Measurements from ENCODE around the gene EVA1A.
"Not testable (repeated sequence)": the region's sequence is repeated elsewhere in the genome, so short reads cannot be mapped to it uniquely, and the experiment has no call there.

The EVA1A gene

GRCh38 chr2:75491129-75491753, 69.5 kb downstream of the EVA1A start:
- no peak overlapping the region for H3K4me3 ChIP-seq (ENCODE audit: control insufficient read depth in 1 of 7, extremely low read depth in 1 of 7, insufficient read depth in 4 of 7, low read depth in 2 of 7, low read length in 6 of 7)
- ChIA-PET POLR2A (no interaction called here), CTCF (no interaction called here)
- DNase-seq = peak in 1 of 3 donors; percentile 3
- H3K27ac ChIP-seq (ENCODE audit: insufficient read depth in 1 of 2, low read depth in 1 of 2, low read length in 2 of 2, poor library complexity in 1 of 2, severe bottlenecking in 2 of 2) = no peak overlapping the region
- H3K27me3 ChIP-seq (replicated peaks in 2 of 5; ENCODE audit: control insufficient read depth in 4 of 5, insufficient read depth in 5 of 5, low read length in 4 of 5) = peaks cover 0 to 2% (median 0%) of the 10 kb centered on the region in 5 experiments
- H3K4me1 ChIP-seq (ENCODE audit: control extremely low read depth in 1 of 4, control insufficient read depth in 4 of 4, insufficient read depth in 4 of 4, low read length in 3 of 4) = no peaks in the 10 kb centered on the region
- H3K36me3 ChIP-seq (ENCODE audit: control insufficient read depth in 4 of 4, insufficient read depth in 4 of 4, low read length in 3 of 4) = no peaks in the 10 kb centered on the region
- H3K9me3 ChIP-seq (ENCODE audit: control extremely low read depth in 1 of 5, control insufficient read depth in 4 of 5, insufficient read depth in 2 of 5, low read depth in 1 of 5, low read length in 4 of 5) = peaks cover 0 to 1% (median 0%) of the 10 kb centered on the region in 5 experiments
- 43% methylated on average over 4 of the region's 4 CpGs for WGBS (ENCODE audit: insufficient coverage)

- Histone ChIP-seq H3K27ac (ENCODE audit: insufficient read depth in 1 of 2, low read depth in 1 of 2, low read length in 2 of 2, poor library complexity in 1 of 2, severe bottlenecking in 2 of 2) (no peak overlapping the region), H3K4me1 (ENCODE audit: control extremely low read depth in 1 of 4, control insufficient read depth in 4 of 4, insufficient read depth in 4 of 4, low read length in 3 of 4) (no peaks in the 10 kb centered on the region), H3K9me3 (ENCODE audit: control extremely low read depth in 1 of 5, control insufficient read depth in 4 of 5, insufficient read depth in 2 of 5, low read depth in 1 of 5, low read length in 4 of 5) (peaks cover 0 to 1% (median 0%) of the 10 kb centered on the region in 5 experiments), H3K4me3 (ENCODE audit: control insufficient read depth in 1 of 7, extremely low read depth in 1 of 7, insufficient read depth in 4 of 7, low read depth in 2 of 7, low read length in 6 of 7) (no peak overlapping the region), H3K36me3 (ENCODE audit: control insufficient read depth in 4 of 4, insufficient read depth in 4 of 4, low read length in 3 of 4) (no peaks in the 10 kb centered on the region), H3K27me3 (replicated peaks in 2 of 5; ENCODE audit: control insufficient read depth in 4 of 5, insufficient read depth in 5 of 5, low read length in 4 of 5) (peaks cover 0 to 2% (median 0%) of the 10 kb centered on the region in 5 experiments)
- ChIA-PET CTCF (no interaction called here), POLR2A (no interaction called here)
- 94% methylated on average over 2 of the region's 2 CpGs for WGBS (ENCODE audit: insufficient coverage)
- DNase-seq = no peak
These were observed 71.0 kb downstream of the EVA1A start for GRCh38 chr2:75489721-75490120.

GRCh38 chr2:75488157-75488556, 72.6 kb downstream of the EVA1A start:
- Histone ChIP-seq H3K9me3 (ENCODE audit: control extremely low read depth in 1 of 5, control insufficient read depth in 4 of 5, insufficient read depth in 2 of 5, low read depth in 1 of 5, low read length in 4 of 5) (peaks cover 0 to 1% (median 0%) of the 10 kb centered on the region in 5 experiments), H3K27me3 (replicated peaks in 2 of 5; ENCODE audit: control insufficient read depth in 4 of 5, insufficient read depth in 5 of 5, low read length in 4 of 5) (peaks cover 0 to 2% (median 0%) of the 10 kb centered on the region in 5 experiments), H3K4me3 (ENCODE audit: control insufficient read depth in 1 of 7, extremely low read depth in 1 of 7, insufficient read depth in 4 of 7, low read depth in 2 of 7, low read length in 6 of 7) (no peak overlapping the region), H3K36me3 (ENCODE audit: control insufficient read depth in 4 of 4, insufficient read depth in 4 of 4, low read length in 3 of 4) (no peaks in the 10 kb centered on the region), H3K4me1 (ENCODE audit: control extremely low read depth in 1 of 4, control insufficient read depth in 4 of 4, insufficient read depth in 4 of 4, low read length in 3 of 4) (no peaks in the 10 kb centered on the region), H3K27ac (ENCODE audit: insufficient read depth in 1 of 2, low read depth in 1 of 2, low read length in 2 of 2, poor library complexity in 1 of 2, severe bottlenecking in 2 of 2) (no peak overlapping the region)
- CTCF ChIA-PET = no interaction called here
- POLR2A ChIA-PET = no interaction called here
- no CpG with 5 or more reads among the region's 1 CpG for WGBS (ENCODE audit: insufficient coverage)
- no peak for DNase-seq

GRCh38 chr2:75486735-75487134, 74.0 kb downstream of the EVA1A start:
- H3K36me3 ChIP-seq (ENCODE audit: control insufficient read depth in 4 of 4, insufficient read depth in 4 of 4, low read length in 3 of 4); CTCF ChIA-PET; H3K9me3 ChIP-seq (ENCODE audit: control extremely low read depth in 1 of 5, control insufficient read depth in 4 of 5, insufficient read depth in 2 of 5, low read depth in 1 of 5, low read length in 4 of 5); POLR2A ChIA-PET; H3K4me3 ChIP-seq (ENCODE audit: control insufficient read depth in 1 of 7, extremely low read depth in 1 of 7, insufficient read depth in 4 of 7, low read depth in 2 of 7, low read length in 6 of 7); H3K4me1 ChIP-seq (ENCODE audit: control extremely low read depth in 1 of 4, control insufficient read depth in 4 of 4, insufficient read depth in 4 of 4, low read length in 3 of 4); H3K27me3 ChIP-seq (replicated peaks in 2 of 5; ENCODE audit: control insufficient read depth in 4 of 5, insufficient read depth in 5 of 5, low read length in 4 of 5); H3K27ac ChIP-seq (ENCODE audit: insufficient read depth in 1 of 2, low read depth in 1 of 2, low read length in 2 of 2, poor library complexity in 1 of 2, severe bottlenecking in 2 of 2); DNase-seq: not testable (repeated sequence)
- 96% methylated on average over 2 of the region's 2 CpGs for WGBS (ENCODE audit: insufficient coverage)

GRCh38 chr2:75484840-75485239, 75.9 kb downstream of the EVA1A start:
- H3K36me3 ChIP-seq (ENCODE audit: control insufficient read depth in 4 of 4, insufficient read depth in 4 of 4, low read length in 3 of 4) = no peaks in the 10 kb centered on the region
- peaks cover 0 to 2% (median 2%) of the 10 kb centered on the region in 5 experiments for H3K27me3 ChIP-seq (replicated peaks in 2 of 5; ENCODE audit: control insufficient read depth in 4 of 5, insufficient read depth in 5 of 5, low read length in 4 of 5)
- no CpG with 5 or more reads among the region's 1 CpG for WGBS (ENCODE audit: insufficient coverage)
- CTCF ChIA-PET = no interaction called here
- no peak overlapping the region for H3K4me3 ChIP-seq (ENCODE audit: control insufficient read depth in 1 of 7, extremely low read depth in 1 of 7, insufficient read depth in 4 of 7, low read depth in 2 of 7, low read length in 6 of 7)
- H3K27ac ChIP-seq (ENCODE audit: insufficient read depth in 1 of 2, low read depth in 1 of 2, low read length in 2 of 2, poor library complexity in 1 of 2, severe bottlenecking in 2 of 2) = no peak overlapping the region
- H3K4me1 ChIP-seq (ENCODE audit: control extremely low read depth in 1 of 4, control insufficient read depth in 4 of 4, insufficient read depth in 4 of 4, low read length in 3 of 4) = no peaks in the 10 kb centered on the region
- POLR2A ChIA-PET = no interaction called here
- DNase-seq = no peak
- peaks cover 0 to 1% (median 0%) of the 10 kb centered on the region in 5 experiments for H3K9me3 ChIP-seq (ENCODE audit: control extremely low read depth in 1 of 5, control insufficient read depth in 4 of 5, insufficient read depth in 2 of 5, low read depth in 1 of 5, low read length in 4 of 5)

GRCh38 chr2:75483878-75484277, 76.9 kb downstream of the EVA1A start:
- Histone ChIP-seq H3K36me3 (ENCODE audit: control insufficient read depth in 4 of 4, insufficient read depth in 4 of 4, low read length in 3 of 4) (no peaks in the 10 kb centered on the region), H3K4me1 (ENCODE audit: control extremely low read depth in 1 of 4, control insufficient read depth in 4 of 4, insufficient read depth in 4 of 4, low read length in 3 of 4) (no peaks in the 10 kb centered on the region), H3K9me3 (ENCODE audit: control extremely low read depth in 1 of 5, control insufficient read depth in 4 of 5, insufficient read depth in 2 of 5, low read depth in 1 of 5, low read length in 4 of 5) (peaks cover 0 to 1% (median 0%) of the 10 kb centered on the region in 5 experiments), H3K27ac (ENCODE audit: insufficient read depth in 1 of 2, low read depth in 1 of 2, low read length in 2 of 2, poor library complexity in 1 of 2, severe bottlenecking in 2 of 2) (no peak overlapping the region), H3K4me3 (ENCODE audit: control insufficient read depth in 1 of 7, extremely low read depth in 1 of 7, insufficient read depth in 4 of 7, low read depth in 2 of 7, low read length in 6 of 7) (no peak overlapping the region), H3K27me3 (replicated peaks in 2 of 5; ENCODE audit: control insufficient read depth in 4 of 5, insufficient read depth in 5 of 5, low read length in 4 of 5) (peaks cover 0 to 2% (median 0%) of the 10 kb centered on the region in 5 experiments)
- ChIA-PET CTCF (interaction anchor here (0.9 to 1.4 kb wide), 2 partner anchors 12 to 20 kb away, joined by 3 to 4 read pairs; no protein-coding TSS in a partner anchor), POLR2A (no interaction called here)
- WGBS (ENCODE audit: insufficient coverage) = 94% methylated on average over 3 of the region's 6 CpGs
- no peak for DNase-seq

- Histone ChIP-seq H3K36me3 (ENCODE audit: control insufficient read depth in 4 of 4, insufficient read depth in 4 of 4, low read length in 3 of 4) (no peaks in the 10 kb centered on the region), H3K4me3 (ENCODE audit: control insufficient read depth in 1 of 7, extremely low read depth in 1 of 7, insufficient read depth in 4 of 7, low read depth in 2 of 7, low read length in 6 of 7) (no peak overlapping the region), H3K27me3 (replicated peaks in 2 of 5; ENCODE audit: control insufficient read depth in 4 of 5, insufficient read depth in 5 of 5, low read length in 4 of 5) (peaks cover 0 to 2% (median 0%) of the 10 kb centered on the region in 5 experiments), H3K4me1 (ENCODE audit: control extremely low read depth in 1 of 4, control insufficient read depth in 4 of 4, insufficient read depth in 4 of 4, low read length in 3 of 4) (no peaks in the 10 kb centered on the region), H3K27ac (ENCODE audit: insufficient read depth in 1 of 2, low read depth in 1 of 2, low read length in 2 of 2, poor library complexity in 1 of 2, severe bottlenecking in 2 of 2) (no peak overlapping the region), H3K9me3 (ENCODE audit: control extremely low read depth in 1 of 5, control insufficient read depth in 4 of 5, insufficient read depth in 2 of 5, low read depth in 1 of 5, low read length in 4 of 5) (peaks cover 0 to 1% (median 0%) of the 10 kb centered on the region in 5 experiments)
- ChIA-PET CTCF (interaction anchor here (0.8 to 2.0 kb wide), 2 partner anchors 15 to 81 kb away, joined by 3 to 4 read pairs; no protein-coding TSS in a partner anchor), POLR2A (no interaction called here)
- DNase-seq = no peak
These were observed 78.3 kb downstream of the EVA1A start for GRCh38 chr2:75482398-75482797.

All from common myeloid progenitor, CD34-positive (primary cell).